Fibroblast of lung (primary cell): Measurements from ENCODE around the gene PNMA3. TPM values are rescaled to one million over a fixed set of nuclear protein-coding genes. Genes with fewer than 3 reads are reported as not detected.

Source experiments
- DNase-seq, 2 donors: peaks; one replicate each; pipeline versions ENCODE4 v3.0.0 to v3.0.0-alpha.2; 2010; ENCODE audit warnings: low read depth in 2 of 2
- H2AFZ ChIP-seq: 2 replicates; pipeline ENCODE4 v1.5.1; 2012; ENCODE audit warnings: low read length, control low read depth, inconsistent platforms
- H3K27ac ChIP-seq: 2 replicates; pipeline ENCODE4 v1.5.1; 2011; ENCODE audit warnings: low read length, control low read depth; ENCODE audit not compliant: insufficient read depth
- H3K27me3 ChIP-seq: 2 replicates; pipeline ENCODE4 v1.5.1; 2011; ENCODE audit warnings: mild to moderate bottlenecking, low read length; ENCODE audit not compliant: control insufficient read depth, insufficient read depth
- H3K36me3 ChIP-seq: 2 replicates; pipeline ENCODE4 v1.5.1; 2011; ENCODE audit warnings: low read length; ENCODE audit not compliant: control insufficient read depth, insufficient read depth
- H3K4me1 ChIP-seq: 2 replicates; pipeline ENCODE4 v1.5.1; 2011; ENCODE audit warnings: low read length; ENCODE audit not compliant: control insufficient read depth, insufficient read depth; ENCODE audit errors: extremely low read depth
- H3K4me2 ChIP-seq: 2 replicates; pipeline ENCODE4 v1.5.1; 2011; ENCODE audit warnings: low read length, control low read depth; ENCODE audit not compliant: insufficient read depth; ENCODE audit errors: extremely low read depth
- H3K4me3 ChIP-seq, 4 experiments: fragments of 200-600 bp in 1 of 4; sonication (generic) in 1 of 4; replicated peaks in 1 of 4; 2 replicates each; pipeline ENCODE4 v1.5.1; 2011 to 2016; ENCODE audit warnings: low read length in 4 of 4, low read depth in 3 of 4, mild to moderate bottlenecking in 3 of 4, control low read depth in 2 of 4, inconsistent platforms in 1 of 4, mixed read lengths in 1 of 4; ENCODE audit not compliant: insufficient read depth in 1 of 4; ENCODE audit errors: control extremely low read depth in 1 of 4
- H3K79me2 ChIP-seq: 2 replicates; pipeline ENCODE4 v1.5.1; 2012; ENCODE audit warnings: mild to moderate bottlenecking, low read length, inconsistent platforms; ENCODE audit not compliant: control insufficient read depth, insufficient read depth
- H3K9ac ChIP-seq: 2 replicates; pipeline ENCODE4 v1.5.1; 2011; ENCODE audit warnings: mild to moderate bottlenecking, low read length, control low read depth; ENCODE audit not compliant: insufficient read depth
- H3K9me3 ChIP-seq: 2 replicates; pipeline ENCODE4 v1.5.1; 2012; ENCODE audit warnings: low read depth, low read length; ENCODE audit not compliant: control insufficient read depth, insufficient read depth
- H4K20me1 ChIP-seq: 2 replicates; pipeline ENCODE4 v1.5.1; 2011; ENCODE audit warnings: low read length; ENCODE audit not compliant: control insufficient read depth, insufficient read depth; ENCODE audit errors: extremely low read depth
- CTCF ChIP-seq, 2 donors: IDR thresholded peaks in 1 of 2; conservative IDR thresholded peaks in 1 of 2; 1 replicate in 1 of 2; 2 replicates in 1 of 2; pipeline ENCODE4 v1.5.1; 2011 to 2012; ENCODE audit warnings: low read length in 2 of 2, control low read depth in 1 of 2, inconsistent platforms in 1 of 2, low read depth in 1 of 2, mild to moderate bottlenecking in 1 of 2
- EZH2 ChIP-seq: IDR thresholded peaks from 2 replicates; pipeline ENCODE4 v1.5.1; 2012; ENCODE audit warnings: low read length, control low read depth, mild to moderate bottlenecking; ENCODE audit errors: missing control alignments
- polyA plus RNA-seq, 2 donors: library from polyadenylated mRNA; depleted of rRNA in 1 of 2; stranded (reverse) in 1 of 2; unstranded in 1 of 2; fragments of >200 nt; gene quantifications; 2 replicates each; pipeline ENCODE4 v1.2.1, GENCODE V29; 2011 to 2012; ENCODE audit warnings: missing spikeins in 1 of 2
- total RNA-seq: library from RNA; depleted of rRNA; stranded (reverse); fragments of >200 nt; gene quantifications from 2 replicates; pipeline ENCODE4 v1.2.1, GENCODE V29; 2014

The PNMA3 gene
- total and polyA plus RNA-seq, 2 donors (not counting 1 experiment from before 2014, with no cell fraction given): 0.03 to 0.33 TPM

- TF ChIP-seq CTCF (conservative IDR thresholded peaks at IDR 0.05 in 1 of 2, IDR thresholded peaks at IDR 0.05 in 1 of 2; ENCODE audit: low read depth in 1 of 2, low read length in 2 of 2): no peak
- TF ChIP-seq EZH2: peak; percentile 42
- H3K79me2 ChIP-seq: no peaks in the 10 kb centered on the region
- peaks cover 13% of the 10 kb centered on the region for H3K27me3 ChIP-seq
- DNase-seq: no peak
- no peaks in the 10 kb centered on the region for H4K20me1 ChIP-seq
- H3K36me3 ChIP-seq: no peaks in the 10 kb centered on the region
- no peak overlapping the region for H3K27ac ChIP-seq
- no peak overlapping the region for H2AFZ ChIP-seq
- H3K4me3 ChIP-seq: no peak overlapping the region
- no peak overlapping the region for H3K9ac ChIP-seq
- no peaks in the 10 kb centered on the region for H3K4me1 ChIP-seq
- H3K9me3 ChIP-seq: no peaks in the 10 kb centered on the region
- no peak overlapping the region for H3K4me2 ChIP-seq
Observed at GRCh38 chrX:153057281-153057680, 1.0 kb downstream of the PNMA3 start.

- no peak overlapping the region for H3K27ac ChIP-seq
- no peak for TF ChIP-seq CTCF (conservative IDR thresholded peaks at IDR 0.05 in 1 of 2, IDR thresholded peaks at IDR 0.05 in 1 of 2; ENCODE audit: low read depth in 1 of 2, low read length in 2 of 2)
- no peak for TF ChIP-seq EZH2
- no peaks in the 10 kb centered on the region for H3K9me3 ChIP-seq
- no peak overlapping the region for H3K4me2 ChIP-seq
- H3K4me1 ChIP-seq: no peaks in the 10 kb centered on the region
- H3K79me2 ChIP-seq: no peaks in the 10 kb centered on the region
- no peak overlapping the region for H2AFZ ChIP-seq
- no peaks in the 10 kb centered on the region for H3K36me3 ChIP-seq
- no peak overlapping the region for H3K9ac ChIP-seq
- H4K20me1 ChIP-seq: no peaks in the 10 kb centered on the region
- peaks cover 13% of the 10 kb centered on the region for H3K27me3 ChIP-seq
- no peak for DNase-seq
- no peak overlapping the region for H3K4me3 ChIP-seq
Observed at GRCh38 chrX:153059191-153060094, 3.2 kb downstream of the PNMA3 start.

GRCh38 chrX:153060095-153060445, 3.8 kb downstream of the PNMA3 start:
- H3K4me3 ChIP-seq: no peak overlapping the region
- DNase-seq: no peak
- no peaks in the 10 kb centered on the region for H3K4me1 ChIP-seq
- TF ChIP-seq CTCF (conservative IDR thresholded peaks at IDR 0.05 in 1 of 2, IDR thresholded peaks at IDR 0.05 in 1 of 2; ENCODE audit: low read depth in 1 of 2, low read length in 2 of 2) (no peak), EZH2 (no peak)
- no peak overlapping the region for H3K4me2 ChIP-seq
- H2AFZ ChIP-seq: no peak overlapping the region
- no peaks in the 10 kb centered on the region for H4K20me1 ChIP-seq
- H3K36me3 ChIP-seq: no peaks in the 10 kb centered on the region
- no peaks in the 10 kb centered on the region for H3K9me3 ChIP-seq
- no peaks in the 10 kb centered on the region for H3K79me2 ChIP-seq
- peaks cover 13% of the 10 kb centered on the region for H3K27me3 ChIP-seq
- no peak overlapping the region for H3K9ac ChIP-seq
- H3K27ac ChIP-seq: no peak overlapping the region
